Stimulated activated CD8-positive, alpha-beta memory T cell treated with anti-CD3 and anti-CD28 coated beads, Interleukin-4, amount 100 ng/mL, for 24 hours (primary cell): ENCODE results near the gene MED25.
A peak's percentile ranks its signal among the peaks of the same experiment; 100 is the strongest.

ENCODE experiments used
- DNase-seq: peaks from one replicate; pipeline ENCODE4 v3.0.0-alpha.2; 2020; ENCODE audit warnings: low read depth

MED25 gene

DNA sequence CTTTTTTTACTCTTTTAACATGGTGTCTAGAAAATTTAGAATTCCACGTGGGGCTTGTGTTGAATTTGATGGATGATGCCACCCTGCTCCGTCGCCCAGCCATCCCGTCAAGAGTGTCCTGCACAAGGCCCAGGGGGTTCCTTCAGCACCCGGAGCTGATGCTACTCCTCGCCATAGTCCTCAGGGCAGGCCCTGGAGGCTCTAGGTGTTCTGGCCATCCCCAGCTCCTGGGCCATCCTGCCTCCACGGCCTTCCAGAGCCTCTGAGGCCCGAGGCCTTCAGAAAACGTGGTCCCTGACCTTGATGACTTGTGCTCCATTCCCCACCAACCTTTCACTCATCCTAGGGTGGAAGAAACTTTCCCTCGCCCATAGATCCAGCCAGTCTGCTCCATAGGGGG is 55.7 kb downstream of the MED25 start:
- no peak for DNase-seq

DNA sequence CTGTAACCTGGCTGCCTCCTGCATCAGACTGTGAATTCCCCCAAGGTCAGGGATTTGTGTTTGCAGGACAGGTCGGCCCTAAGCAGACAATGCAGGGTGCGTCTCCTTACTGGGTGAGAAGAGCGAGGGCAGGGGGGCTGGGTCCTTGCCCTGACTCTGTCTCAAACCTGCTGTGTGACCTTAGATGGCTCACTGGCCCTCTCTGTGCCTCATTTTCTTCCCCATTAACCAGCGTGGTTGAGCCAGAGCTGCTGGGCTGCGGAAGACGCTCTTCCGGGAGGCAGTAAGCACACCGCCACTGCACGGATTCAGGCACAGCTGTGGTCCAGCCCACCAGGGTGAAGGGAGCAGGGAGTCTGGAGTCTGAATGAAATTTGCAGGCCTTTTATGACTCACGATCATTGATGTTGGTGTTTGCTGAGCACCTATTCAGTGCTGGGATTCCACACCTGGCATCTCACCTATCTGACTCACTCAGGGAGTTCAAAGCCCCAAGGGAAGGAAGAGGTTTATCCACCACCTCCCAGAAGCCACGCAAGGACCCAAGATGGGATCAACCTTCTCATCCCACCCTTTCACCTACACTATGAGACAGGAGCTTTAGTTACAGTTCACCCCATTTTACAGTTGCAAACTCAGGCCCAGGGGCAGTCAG is 56.5 kb downstream of the MED25 start:
- no peak for DNase-seq

DNA sequence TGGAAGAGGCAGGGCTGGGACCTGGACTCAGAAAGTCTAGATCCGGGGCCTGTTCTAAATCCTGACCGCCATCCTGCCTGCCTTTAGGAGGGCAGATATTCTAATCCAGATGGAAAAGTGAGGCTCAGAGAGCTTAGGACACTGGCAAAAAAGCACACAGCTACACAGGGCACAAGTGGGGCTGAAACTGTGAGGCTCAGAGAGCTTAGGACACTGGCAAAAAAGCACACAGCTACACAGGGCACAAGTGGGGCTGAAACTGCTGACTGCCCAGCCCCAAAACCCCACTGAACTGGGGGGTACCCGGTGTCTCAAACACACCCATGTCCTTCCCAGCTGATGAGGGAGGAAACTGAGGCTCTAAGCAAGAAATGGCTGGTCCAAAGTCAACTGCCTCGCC is 57.1 kb downstream of the MED25 start:
- no peak for DNase-seq

DNA sequence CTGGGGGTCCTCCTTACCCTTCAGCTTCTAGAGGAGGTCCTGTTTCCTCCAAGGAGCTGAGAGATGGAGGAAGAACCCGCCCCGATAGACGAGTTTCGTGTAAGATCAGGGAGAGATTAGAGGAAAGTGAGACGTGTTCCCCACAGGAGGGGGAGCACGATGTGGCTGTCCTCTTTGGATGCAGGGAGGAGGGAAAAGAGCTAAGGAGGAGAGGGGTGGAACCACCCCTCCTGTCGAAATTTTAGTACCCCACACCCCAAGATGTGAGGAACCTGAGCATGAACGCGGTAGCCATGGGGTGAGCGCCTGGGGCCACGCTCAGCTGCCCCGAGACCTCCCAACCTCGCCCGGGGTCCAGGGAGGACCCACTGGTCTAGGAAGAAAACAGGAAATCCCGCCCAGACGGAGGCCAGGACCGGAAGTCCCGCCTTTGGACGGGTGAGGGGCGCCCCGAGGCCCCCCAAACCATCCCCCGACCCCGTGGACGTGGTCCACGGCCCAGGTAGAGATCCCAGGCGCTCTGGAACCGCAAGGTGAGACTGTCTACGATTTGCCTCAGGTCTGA is 57.9 kb downstream of the MED25 start:
- DNase-seq: peak; percentile 41

DNA sequence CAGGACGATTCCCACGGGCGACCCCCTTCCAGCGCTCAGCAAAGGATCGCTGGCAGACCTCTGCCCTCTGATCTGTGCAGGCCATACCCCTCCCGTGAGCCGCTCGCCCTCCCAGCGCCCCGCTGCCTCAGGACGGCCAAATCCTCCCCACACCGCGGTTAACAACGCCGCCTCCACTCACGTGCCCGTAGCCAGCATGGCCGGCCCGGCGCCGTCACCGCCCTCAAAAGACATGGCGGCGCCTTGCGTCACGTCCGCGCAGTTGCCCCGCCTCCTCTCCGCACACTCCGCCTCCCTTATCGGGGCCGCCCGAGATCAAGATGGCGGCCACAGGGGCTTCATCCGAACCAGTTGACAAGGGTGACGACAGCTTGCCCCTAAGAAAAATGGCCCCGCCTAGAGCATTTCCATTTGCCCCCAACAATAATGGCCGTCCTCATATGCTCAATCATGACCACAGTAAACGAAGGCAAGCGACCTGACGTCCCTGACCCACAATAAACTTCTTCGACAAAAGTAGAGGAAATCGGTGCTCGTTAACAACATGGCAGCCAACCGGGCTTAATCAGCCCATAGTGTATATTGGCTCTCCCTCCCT is 58.4 kb downstream of the MED25 start:
- DNase-seq: peak; percentile 94

- DNase-seq: peak; percentile 95
Observed at GRCh38 chr19:49877020-49877878, 59.2 kb downstream of the MED25 start, which contains the start of the genes AKT1S1 and TBC1D17. Gene AKT1S1 (minus strand): TSS chr19:49877355. CDS start chr19:49873295, 4,060 bp downstream. Gene TBC1D17 (plus strand): TSS chr19:49877702. CDS start chr19:49877724, 22 bp downstream.

DNA sequence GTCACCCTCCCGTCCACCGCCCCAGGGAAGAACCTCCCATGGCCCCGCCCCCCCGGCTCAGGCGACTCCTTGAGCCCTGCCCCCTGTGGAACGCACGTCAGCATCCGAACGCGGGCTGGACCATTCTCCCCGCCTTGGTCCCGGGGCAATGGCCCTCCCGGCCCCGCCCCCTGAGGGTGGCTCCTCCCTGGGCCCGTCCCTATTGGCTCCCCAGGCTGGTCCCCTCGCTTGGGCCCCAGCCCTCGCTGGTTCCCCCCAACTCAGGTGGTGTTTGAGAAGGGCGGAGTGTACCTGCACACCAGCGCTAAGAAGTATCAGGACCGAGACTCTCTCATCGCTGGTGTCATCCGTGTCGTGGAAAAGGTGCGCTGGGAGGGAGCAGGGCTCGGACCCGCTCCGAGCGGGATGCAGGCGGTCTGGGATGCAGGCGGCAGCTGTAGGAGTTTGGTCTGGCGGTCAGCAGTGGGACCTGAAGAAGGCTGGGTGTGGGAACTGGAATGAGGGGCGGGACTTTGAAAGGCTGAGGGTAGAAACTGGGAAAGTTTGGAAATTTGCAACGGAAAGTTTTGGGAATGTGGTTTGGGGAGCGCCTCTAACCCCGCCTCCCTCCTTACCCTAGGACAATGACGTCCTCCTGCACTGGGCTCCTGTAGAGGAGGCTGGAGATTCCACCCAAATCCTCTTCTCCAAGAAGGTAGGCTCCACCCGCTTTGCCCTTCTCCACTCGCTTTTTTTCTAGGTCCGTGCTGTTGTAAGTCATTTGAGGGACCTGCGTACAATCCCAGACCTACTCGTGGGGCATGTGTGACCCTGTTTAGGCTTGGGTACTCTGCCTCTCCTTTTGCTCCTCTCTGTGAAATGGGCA is 60.0 kb downstream of the MED25 start:
- DNase-seq: peak; percentile 99

GRCh38 chr19:49878744-49879070 is 60.6 kb downstream of the MED25 start:
- no peak for DNase-seq

DNA sequence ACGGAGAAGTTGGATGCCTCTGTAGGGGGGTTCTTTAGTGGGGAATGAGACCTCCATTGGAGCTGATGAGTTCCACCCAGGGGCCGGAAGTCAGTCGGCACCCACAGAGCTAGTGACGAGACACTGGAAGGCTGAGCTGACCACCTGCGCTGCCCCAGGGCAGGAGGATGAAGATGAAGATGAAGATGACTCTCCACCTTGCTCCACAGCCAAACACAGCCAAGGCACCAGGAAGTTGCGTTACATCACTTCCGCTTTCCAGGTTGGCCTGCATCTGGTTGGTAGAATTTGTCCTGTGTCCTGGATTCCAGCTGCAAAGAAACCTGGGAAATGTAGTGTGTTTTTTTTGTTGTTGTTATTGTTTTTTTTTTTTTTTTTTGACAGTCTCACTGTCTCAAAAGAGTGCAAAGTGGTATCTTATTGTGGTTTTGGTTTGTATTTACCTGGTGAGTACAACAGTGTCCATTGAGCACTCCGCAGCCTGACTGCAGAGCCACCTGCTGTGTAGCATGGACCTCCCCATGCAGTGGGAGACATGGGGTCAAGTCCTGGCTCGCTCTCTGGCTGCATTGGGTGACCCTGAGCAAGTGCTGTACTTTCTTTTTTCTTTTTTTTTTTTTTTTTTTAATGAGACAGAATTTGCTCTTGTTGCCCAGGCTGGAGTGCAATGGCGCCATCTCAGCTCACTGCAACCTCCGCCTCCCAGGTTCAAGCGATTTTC is 61.3 kb downstream of the MED25 start:
- DNase-seq: no peak

- DNase-seq: no peak
Observed at GRCh38 chr19:49880162-49880869, 62.2 kb downstream of the MED25 start.

DNA sequence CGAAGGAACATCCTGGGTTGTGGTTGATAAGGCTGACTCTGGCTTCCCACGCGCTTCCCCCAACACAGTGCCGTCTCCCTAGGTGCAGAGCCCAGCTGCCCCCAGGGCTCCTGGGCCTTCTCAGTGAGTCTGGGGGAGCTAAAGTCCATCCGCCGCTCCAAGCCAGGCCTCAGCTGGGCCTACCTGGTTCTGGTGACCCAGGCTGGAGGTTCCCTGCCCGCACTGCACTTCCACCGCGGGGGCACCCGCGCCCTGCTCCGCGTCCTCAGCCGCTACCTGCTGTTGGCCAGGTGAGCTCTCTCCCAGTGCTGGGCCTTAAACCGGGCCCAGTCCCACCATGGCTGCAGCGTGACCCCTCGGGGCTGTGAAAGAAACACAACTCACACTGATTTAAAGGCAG is 63.1 kb downstream of the MED25 start:
- no peak for DNase-seq

DNA sequence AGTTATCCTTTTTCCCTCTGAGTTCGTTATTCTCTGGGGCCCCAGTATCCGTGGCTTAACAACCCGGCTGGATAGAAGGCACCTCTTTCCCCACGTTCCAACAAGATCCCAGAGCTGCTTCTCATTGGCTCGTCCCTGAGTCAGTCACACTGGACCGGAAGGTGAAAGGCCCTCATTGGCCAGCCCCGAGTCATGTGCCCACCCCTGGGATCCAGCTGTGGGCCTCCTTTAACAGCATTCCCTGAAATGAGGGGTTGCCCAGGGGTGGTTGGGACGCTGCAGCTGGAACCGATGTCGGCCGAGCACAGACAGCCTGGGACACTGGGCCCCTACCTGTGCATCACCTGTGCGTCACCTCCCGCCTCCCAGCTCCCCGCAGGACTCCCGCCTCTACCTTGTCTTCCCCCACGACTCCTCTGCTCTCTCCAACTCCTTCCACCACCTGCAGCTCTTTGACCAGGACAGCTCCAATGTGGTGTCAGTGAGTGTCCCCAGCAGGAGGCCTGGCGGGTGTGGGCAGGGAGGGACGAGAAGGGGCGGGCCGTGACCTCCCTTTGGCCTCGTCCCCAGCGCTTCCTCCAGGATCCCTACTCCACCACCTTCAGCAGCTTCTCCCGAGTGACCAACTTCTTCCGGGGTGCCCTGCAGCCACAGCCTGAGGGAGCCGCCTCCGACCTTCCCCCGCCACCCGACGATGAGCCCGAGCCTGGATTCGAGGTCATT is 63.7 kb downstream of the MED25 start:
- no peak for DNase-seq

- DNase-seq: no peak
Observed at GRCh38 chr19:49882643-49883042, 64.6 kb downstream of the MED25 start.

- no peak for DNase-seq
Observed at GRCh38 chr19:49883094-49883493, 65.0 kb downstream of the MED25 start.

GRCh38 chr19:49884109-49884508 is 66.0 kb downstream of the MED25 start:
- DNase-seq: no peak

DNA sequence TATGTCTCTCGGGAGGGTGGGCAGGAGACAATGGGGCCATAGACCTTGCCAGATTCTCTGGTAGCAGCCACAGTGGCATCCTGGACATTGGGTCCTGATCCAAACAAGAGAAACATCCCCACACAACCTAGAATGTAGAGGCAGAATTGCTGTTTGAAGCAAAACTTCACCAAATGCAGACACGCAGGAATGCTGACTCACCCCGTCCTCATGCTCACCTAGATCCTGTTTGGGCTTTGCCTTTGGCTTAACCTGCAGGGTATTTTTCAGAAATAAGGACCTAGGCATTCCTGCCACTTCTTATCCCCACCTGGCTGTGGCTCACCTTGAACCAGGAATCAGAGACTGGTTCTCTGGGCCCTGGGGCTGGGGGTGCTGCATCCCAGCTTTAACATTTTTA is 66.7 kb downstream of the MED25 start:
- no peak for DNase-seq
